Liver (tissue), 9 donors: Measurements from ENCODE around the gene ARF4. TPM values are rescaled to one million over a fixed set of nuclear protein-coding genes. Genes with fewer than 3 reads are reported as not detected.

ENCODE experiments used
- DNase-seq: peaks from one replicate; pipeline ENCODE4 v3.0.0-alpha.2; 2017; ENCODE audit warnings: low spot score
- H3K27ac ChIP-seq, 2 donors: one replicate each; pipeline ENCODE4 v1.7.0; 2013; ENCODE audit warnings: inconsistent platforms in 2 of 2, low read length in 2 of 2, control low read depth in 1 of 2, low read depth in 1 of 2, mild to moderate bottlenecking in 1 of 2
- H3K27me3 ChIP-seq, 4 donors: one replicate each; pipeline versions ENCODE4 v1.6.1 to v1.7.0; 2013; ENCODE audit warnings: low read length in 3 of 4, inconsistent platforms in 1 of 4, mild to moderate bottlenecking in 1 of 4, moderate library complexity in 1 of 4; ENCODE audit not compliant: control insufficient read depth in 4 of 4, insufficient read depth in 4 of 4
- H3K36me3 ChIP-seq, 4 donors: one replicate each; pipeline versions ENCODE4 v1.6.1 to v1.7.0; 2013; ENCODE audit warnings: low read length in 3 of 4, mild to moderate bottlenecking in 3 of 4, low read depth in 1 of 4, moderate library complexity in 1 of 4; ENCODE audit not compliant: control insufficient read depth in 4 of 4, insufficient read depth in 3 of 4
- H3K4me1 ChIP-seq, 4 donors: one replicate each; pipeline versions ENCODE4 v1.6.1 to v1.7.0; 2013; ENCODE audit warnings: low read length in 3 of 4, mild to moderate bottlenecking in 3 of 4, moderate library complexity in 1 of 4; ENCODE audit not compliant: control insufficient read depth in 4 of 4, insufficient read depth in 4 of 4
- H3K4me3 ChIP-seq, 3 donors: one replicate each; pipeline versions ENCODE4 v1.6.1 to v1.7.0; 2013; ENCODE audit warnings: low read length in 3 of 3, control low read depth in 1 of 3, low read depth in 1 of 3, mild to moderate bottlenecking in 1 of 3
- H3K9ac ChIP-seq, 2 donors: one replicate each; pipeline ENCODE4 v1.7.0; 2013; ENCODE audit warnings: low read length in 2 of 2, mild to moderate bottlenecking in 2 of 2, moderate library complexity in 2 of 2, control low read depth in 1 of 2, low read depth in 1 of 2
- H3K9me3 ChIP-seq, 4 donors: one replicate each; pipeline versions ENCODE4 v1.6.1 to v1.7.0; 2013; ENCODE audit warnings: low read length in 3 of 4; ENCODE audit not compliant: control insufficient read depth in 4 of 4
- EGR1 ChIP-seq, 2 donors: IDR thresholded peaks; 2 replicates each; pipeline ENCODE4 v1.6.1; 2016 to 2018; ENCODE audit warnings: antibody characterized with exemption in 2 of 2, low read depth in 2 of 2
- FOXA1 ChIP-seq: IDR thresholded peaks from 2 replicates; pipeline ENCODE4 v1.6.1; 2016; ENCODE audit warnings: antibody characterized with exemption
- FOXA2 ChIP-seq: IDR thresholded peaks from 2 replicates; pipeline ENCODE4 v1.6.1; 2016; ENCODE audit warnings: antibody characterized with exemption
- GABPA ChIP-seq, 2 donors: IDR thresholded peaks in 1 of 2; conservative IDR thresholded peaks in 1 of 2; 2 replicates each; pipeline ENCODE4 v1.6.1; 2016; ENCODE audit warnings: antibody characterized with exemption in 2 of 2, mild to moderate bottlenecking in 1 of 2, moderate library complexity in 1 of 2
- HNF4A ChIP-seq, 2 donors: conservative IDR thresholded peaks; 2 replicates each; pipeline ENCODE4 v1.6.1; 2016; ENCODE audit warnings: antibody characterized with exemption in 2 of 2, mild to moderate bottlenecking in 2 of 2
- HNF4G ChIP-seq: IDR thresholded peaks from 2 replicates; pipeline ENCODE4 v1.6.1; 2016; ENCODE audit warnings: antibody characterized with exemption
- JUND ChIP-seq, 2 donors: IDR thresholded peaks; 2 replicates each; pipeline ENCODE4 v1.6.1; 2016; ENCODE audit warnings: antibody characterized with exemption in 2 of 2
- NR2F2 ChIP-seq: IDR thresholded peaks from 2 replicates; pipeline ENCODE4 v1.6.1; 2016; ENCODE audit warnings: antibody characterized with exemption
- RAD21 ChIP-seq, 2 donors: IDR thresholded peaks; 2 replicates each; pipeline ENCODE4 v1.6.1; 2016; ENCODE audit warnings: antibody characterized with exemption in 2 of 2, mild to moderate bottlenecking in 2 of 2
- RXRA ChIP-seq, 2 donors: IDR thresholded peaks; 2 replicates each; pipeline ENCODE4 v1.6.1; 2017 to 2018; ENCODE audit warnings: antibody characterized with exemption in 2 of 2, mild to moderate bottlenecking in 1 of 2
- SP1 ChIP-seq: IDR thresholded peaks from 2 replicates; pipeline ENCODE4 v1.6.1; 2018; ENCODE audit warnings: antibody characterized with exemption, mild to moderate bottlenecking
- TAF1 ChIP-seq: conservative IDR thresholded peaks from 2 replicates; pipeline ENCODE4 v1.6.1; 2016; ENCODE audit warnings: antibody characterized with exemption, mild to moderate bottlenecking
- YY1 ChIP-seq: IDR thresholded peaks from 2 replicates; pipeline ENCODE4 v1.6.1; 2016; ENCODE audit warnings: antibody characterized with exemption, mild to moderate bottlenecking
- polyA plus RNA-seq, 2 donors: library from polyadenylated mRNA; stranded (reverse) in 1 of 2; unstranded in 1 of 2; fragments of 200-250 nt in 1 of 2; fragments of >200 nt in 1 of 2; fragmentation: Nextera tagmentation in 1 of 2; extraction: Ambion mirVana in 1 of 2; gene quantifications; one replicate each; pipeline versions ENCODE4 v1.2.1 to v1.2.3, GENCODE V29; 2013 to 2015
- total RNA-seq, 2 donors: library from RNA; depleted of rRNA; stranded (reverse); fragments of >200 nt; gene quantifications; one replicate each; pipeline ENCODE4 v1.2.3, GENCODE V29; 2014
- TF ChIP-seq, protein P1 (sequence below): fragments of 150-350 bp; IDR thresholded peaks from 2 replicates; pipeline ENCODE4 v1.5.1; 2017; ENCODE audit warnings: improper control_type of control experiment, low read depth, low read length; ENCODE audit not compliant: missing input control
- TF ChIP-seq, protein P2 (sequence below): IDR thresholded peaks from 2 replicates; pipeline ENCODE4 v1.6.1; 2016; ENCODE audit warnings: antibody characterized with exemption
- TF ChIP-seq, protein P3 (sequence below): IDR thresholded peaks from 2 replicates; pipeline ENCODE4 v1.6.1; 2016; ENCODE audit warnings: antibody characterized with exemption, mild to moderate bottlenecking
- TF ChIP-seq, protein P4 (sequence below): IDR thresholded peaks from 2 replicates; pipeline ENCODE4 v1.6.1; 2016; ENCODE audit warnings: antibody characterized with exemption
- TF ChIP-seq, protein P5 (sequence below): IDR thresholded peaks from 2 replicates; pipeline ENCODE4 v1.6.1; 2016; ENCODE audit warnings: antibody characterized with exemption
- donor health status: healthy.
- donor health status: healthy.
- donor health status: healthy.
- donor health status: healthy.
- donor health status: healthy.

Gene ARF4
- total and polyA plus RNA-seq, 4 donors = 90.0 to 143 (median 106) TPM

DNA sequence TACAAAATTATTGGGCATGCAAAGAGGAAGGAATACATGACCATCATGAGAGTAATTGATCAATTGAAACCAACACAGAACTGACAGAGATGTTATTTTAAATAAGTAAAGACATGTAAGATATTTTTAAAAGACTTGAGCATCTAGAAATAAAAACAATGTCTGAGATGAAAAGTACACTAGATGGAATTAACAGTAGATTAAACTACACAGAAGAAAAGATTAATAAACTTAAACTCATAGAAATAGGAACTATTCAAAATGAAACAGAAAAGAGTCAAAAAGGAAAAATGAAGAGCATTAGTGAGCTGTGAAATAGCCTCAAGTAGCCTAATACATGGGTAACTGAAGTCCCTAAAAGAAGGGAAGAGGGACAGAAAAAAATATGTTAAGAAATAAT lies 8.5 kb upstream of the ARF4 start:
- Histone ChIP-seq H3K9ac (no peak overlapping the region), H3K36me3 (peaks cover 0 to 3% (median 1%) of the 10 kb centered on the region in 4 donors), H3K27me3 (no peaks in the 10 kb centered on the region), H3K4me1 (no peaks in the 10 kb centered on the region), H3K4me3 (no peak overlapping the region), H3K27ac (no peak overlapping the region), H3K9me3 (no peaks in the 10 kb centered on the region)
- TF ChIP-seq, protein P1, sequence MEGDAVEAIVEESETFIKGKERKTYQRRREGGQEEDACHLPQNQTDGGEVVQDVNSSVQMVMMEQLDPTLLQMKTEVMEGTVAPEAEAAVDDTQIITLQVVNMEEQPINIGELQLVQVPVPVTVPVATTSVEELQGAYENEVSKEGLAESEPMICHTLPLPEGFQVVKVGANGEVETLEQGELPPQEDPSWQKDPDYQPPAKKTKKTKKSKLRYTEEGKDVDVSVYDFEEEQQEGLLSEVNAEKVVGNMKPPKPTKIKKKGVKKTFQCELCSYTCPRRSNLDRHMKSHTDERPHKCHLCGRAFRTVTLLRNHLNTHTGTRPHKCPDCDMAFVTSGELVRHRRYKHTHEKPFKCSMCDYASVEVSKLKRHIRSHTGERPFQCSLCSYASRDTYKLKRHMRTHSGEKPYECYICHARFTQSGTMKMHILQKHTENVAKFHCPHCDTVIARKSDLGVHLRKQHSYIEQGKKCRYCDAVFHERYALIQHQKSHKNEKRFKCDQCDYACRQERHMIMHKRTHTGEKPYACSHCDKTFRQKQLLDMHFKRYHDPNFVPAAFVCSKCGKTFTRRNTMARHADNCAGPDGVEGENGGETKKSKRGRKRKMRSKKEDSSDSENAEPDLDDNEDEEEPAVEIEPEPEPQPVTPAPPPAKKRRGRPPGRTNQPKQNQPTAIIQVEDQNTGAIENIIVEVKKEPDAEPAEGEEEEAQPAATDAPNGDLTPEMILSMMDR = no peak
- no peak for TF ChIP-seq SP1
- no peak for TF ChIP-seq RXRA (IDR thresholded peaks at IDR 0.05)
- TF ChIP-seq, protein P2, sequence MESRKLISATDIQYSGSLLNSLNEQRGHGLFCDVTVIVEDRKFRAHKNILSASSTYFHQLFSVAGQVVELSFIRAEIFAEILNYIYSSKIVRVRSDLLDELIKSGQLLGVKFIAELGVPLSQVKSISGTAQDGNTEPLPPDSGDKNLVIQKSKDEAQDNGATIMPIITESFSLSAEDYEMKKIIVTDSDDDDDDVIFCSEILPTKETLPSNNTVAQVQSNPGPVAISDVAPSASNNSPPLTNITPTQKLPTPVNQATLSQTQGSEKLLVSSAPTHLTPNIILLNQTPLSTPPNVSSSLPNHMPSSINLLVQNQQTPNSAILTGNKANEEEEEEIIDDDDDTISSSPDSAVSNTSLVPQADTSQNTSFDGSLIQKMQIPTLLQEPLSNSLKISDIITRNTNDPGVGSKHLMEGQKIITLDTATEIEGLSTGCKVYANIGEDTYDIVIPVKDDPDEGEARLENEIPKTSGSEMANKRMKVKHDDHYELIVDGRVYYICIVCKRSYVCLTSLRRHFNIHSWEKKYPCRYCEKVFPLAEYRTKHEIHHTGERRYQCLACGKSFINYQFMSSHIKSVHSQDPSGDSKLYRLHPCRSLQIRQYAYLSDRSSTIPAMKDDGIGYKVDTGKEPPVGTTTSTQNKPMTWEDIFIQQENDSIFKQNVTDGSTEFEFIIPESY = no peak
- TF ChIP-seq JUND (IDR thresholded peaks at IDR 0.05) = no peak
- TF ChIP-seq HNF4A (conservative IDR thresholded peaks at IDR 0.05) = no peak
- TF ChIP-seq, protein P3, sequence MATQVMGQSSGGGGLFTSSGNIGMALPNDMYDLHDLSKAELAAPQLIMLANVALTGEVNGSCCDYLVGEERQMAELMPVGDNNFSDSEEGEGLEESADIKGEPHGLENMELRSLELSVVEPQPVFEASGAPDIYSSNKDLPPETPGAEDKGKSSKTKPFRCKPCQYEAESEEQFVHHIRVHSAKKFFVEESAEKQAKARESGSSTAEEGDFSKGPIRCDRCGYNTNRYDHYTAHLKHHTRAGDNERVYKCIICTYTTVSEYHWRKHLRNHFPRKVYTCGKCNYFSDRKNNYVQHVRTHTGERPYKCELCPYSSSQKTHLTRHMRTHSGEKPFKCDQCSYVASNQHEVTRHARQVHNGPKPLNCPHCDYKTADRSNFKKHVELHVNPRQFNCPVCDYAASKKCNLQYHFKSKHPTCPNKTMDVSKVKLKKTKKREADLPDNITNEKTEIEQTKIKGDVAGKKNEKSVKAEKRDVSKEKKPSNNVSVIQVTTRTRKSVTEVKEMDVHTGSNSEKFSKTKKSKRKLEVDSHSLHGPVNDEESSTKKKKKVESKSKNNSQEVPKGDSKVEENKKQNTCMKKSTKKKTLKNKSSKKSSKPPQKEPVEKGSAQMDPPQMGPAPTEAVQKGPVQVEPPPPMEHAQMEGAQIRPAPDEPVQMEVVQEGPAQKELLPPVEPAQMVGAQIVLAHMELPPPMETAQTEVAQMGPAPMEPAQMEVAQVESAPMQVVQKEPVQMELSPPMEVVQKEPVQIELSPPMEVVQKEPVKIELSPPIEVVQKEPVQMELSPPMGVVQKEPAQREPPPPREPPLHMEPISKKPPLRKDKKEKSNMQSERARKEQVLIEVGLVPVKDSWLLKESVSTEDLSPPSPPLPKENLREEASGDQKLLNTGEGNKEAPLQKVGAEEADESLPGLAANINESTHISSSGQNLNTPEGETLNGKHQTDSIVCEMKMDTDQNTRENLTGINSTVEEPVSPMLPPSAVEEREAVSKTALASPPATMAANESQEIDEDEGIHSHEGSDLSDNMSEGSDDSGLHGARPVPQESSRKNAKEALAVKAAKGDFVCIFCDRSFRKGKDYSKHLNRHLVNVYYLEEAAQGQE = no peak
- TF ChIP-seq NR2F2 = no peak
- no peak for TF ChIP-seq GABPA (IDR thresholded peaks at IDR 0.05 in 1 of 2, conservative IDR thresholded peaks at IDR 0.05 in 1 of 2)
- no peak for TF ChIP-seq EGR1 (IDR thresholded peaks at IDR 0.05; ENCODE audit: low read depth in 2 of 2)
- TF ChIP-seq, protein P4, sequence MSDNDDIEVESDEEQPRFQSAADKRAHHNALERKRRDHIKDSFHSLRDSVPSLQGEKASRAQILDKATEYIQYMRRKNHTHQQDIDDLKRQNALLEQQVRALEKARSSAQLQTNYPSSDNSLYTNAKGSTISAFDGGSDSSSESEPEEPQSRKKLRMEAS = no peak
- no peak for TF ChIP-seq HNF4G
- TF ChIP-seq FOXA1 = no peak
- TF ChIP-seq YY1 = no peak
- no peak for TF ChIP-seq RAD21 (IDR thresholded peaks at IDR 0.05)
- TF ChIP-seq, protein P5, sequence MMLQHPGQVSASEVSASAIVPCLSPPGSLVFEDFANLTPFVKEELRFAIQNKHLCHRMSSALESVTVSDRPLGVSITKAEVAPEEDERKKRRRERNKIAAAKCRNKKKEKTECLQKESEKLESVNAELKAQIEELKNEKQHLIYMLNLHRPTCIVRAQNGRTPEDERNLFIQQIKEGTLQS = no peak
- no peak for TF ChIP-seq TAF1
- no peak for TF ChIP-seq FOXA2
- DNase-seq = no peak
